Stimulated activated CD4-positive, alpha-beta T cell treated with anti-CD3 and anti-CD28 coated beads, TNF-alpha, amount 100 ng/mL, for 24 hours (primary cell): ENCODE results near the gene DNAH8.

Source experiments
- DNase-seq, 3 experiments: peaks; one replicate each; pipeline ENCODE4 v3.0.0-alpha.2; 2020; ENCODE audit warnings: low read depth in 3 of 3

DNAH8 gene

GRCh38 chr6:38702558-38703397, 12.3 kb upstream of the DNAH8 start, which contains the start of gene GLO1:
GLO1 (minus strand) TSS chr6:38703145; CDS start chr6:38703054, 91 bp downstream.
- DNase-seq, result peak; percentile 92 to 96 (median 95)

- no peak for DNase-seq
Measured at GRCh38 chr6:38703949-38704590, 11.0 kb upstream of the DNAH8 start.

- DNase-seq, result no peak
Measured at GRCh38 chr6:38705924-38706323, 9.2 kb upstream of the DNAH8 start.

- no peak for DNase-seq
Measured at GRCh38 chr6:38708496-38708895, 6.6 kb upstream of the DNAH8 start.

- DNase-seq, result peak in 2 of 3 experiments; percentile 33 to 56
Measured at GRCh38 chr6:38713812-38714211, 1.3 kb upstream of the DNAH8 start.

GRCh38 chr6:38714239-38715015, 684 bp upstream of the DNAH8 start:
- DNase-seq, result no peak

GRCh38 chr6:38716825-38717224, 1.7 kb downstream of the DNAH8 start:
- no peak for DNase-seq

GRCh38 chr6:38719358-38719757, 4.2 kb downstream of the DNAH8 start:
- DNase-seq, result no peak

- no peak for DNase-seq
Measured at GRCh38 chr6:38720295-38720694, 5.2 kb downstream of the DNAH8 start.

GRCh38 chr6:38722038-38722437, 6.9 kb downstream of the DNAH8 start:
- no peak for DNase-seq

GRCh38 chr6:38722727-38723334, 7.7 kb downstream of the DNAH8 start:
- no peak for DNase-seq

GRCh38 chr6:38723783-38724182, 8.7 kb downstream of the DNAH8 start:
- DNase-seq, result no peak

- DNase-seq, result no peak
Measured at GRCh38 chr6:38724343-38724742, 9.2 kb downstream of the DNAH8 start.

- no peak for DNase-seq
Measured at GRCh38 chr6:38725414-38726183, 10.5 kb downstream of the DNAH8 start.

GRCh38 chr6:38728203-38728602, 13.1 kb downstream of the DNAH8 start:
- no peak for DNase-seq

- DNase-seq, result no peak
Measured at GRCh38 chr6:38730140-38730862, 15.2 kb downstream of the DNAH8 start.

GRCh38 chr6:38736951-38737350, 21.8 kb downstream of the DNAH8 start:
- no peak for DNase-seq

- DNase-seq, result no peak
Measured at GRCh38 chr6:38738261-38738660, 23.1 kb downstream of the DNAH8 start.

GRCh38 chr6:38739532-38739931, 24.4 kb downstream of the DNAH8 start:
- no peak for DNase-seq

GRCh38 chr6:38749473-38749872, 34.4 kb downstream of the DNAH8 start:
- DNase-seq, result no peak
